Hematopoietic multipotent progenitor cell (in vitro differentiated cells): ENCODE measurements around the gene SND1. TPM values are rescaled to one million over a fixed set of nuclear protein-coding genes. Genes with fewer than 3 reads are reported as not detected.
A peak's percentile ranks its signal among the peaks of the same experiment; 100 is the strongest.

ENCODE experiments used
- DNase-seq, 3 donors: peaks; one replicate each; pipeline ENCODE4 v3.0.0-alpha.2; 2011 to 2015; ENCODE audit warnings: low read depth in 2 of 3, low spot score in 2 of 3
- total RNA-seq: library from RNA; depleted of rRNA; stranded (reverse); fragments of >200 nt; gene quantifications from one replicate; pipeline ENCODE4 v1.2.3, GENCODE V29; 2012

SND1 gene
- total RNA-seq, 1 donor = 165 TPM

- no peak for DNase-seq
Measured at GRCh38 chr7:127718340-127718679, 66.3 kb downstream of the SND1 start.

DNA sequence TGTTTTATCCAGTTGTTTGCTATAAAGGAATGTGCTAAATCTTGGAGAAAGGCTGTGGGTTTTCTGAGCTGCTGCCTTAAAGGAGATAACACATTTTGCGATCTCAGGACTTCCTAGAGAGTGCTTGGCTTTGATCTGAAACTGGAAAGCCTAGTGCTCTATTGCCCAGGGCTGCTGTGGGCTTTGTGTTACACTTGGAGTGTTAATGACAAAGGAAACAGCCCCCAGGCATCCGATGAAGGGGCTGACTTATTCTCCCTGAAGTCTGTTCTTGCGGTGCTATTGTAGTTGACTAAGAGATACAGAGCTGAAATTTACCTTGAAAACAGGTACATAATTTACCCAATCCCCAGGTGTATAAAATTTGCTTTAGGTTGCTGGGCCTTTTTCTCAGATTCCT, 74.5 kb downstream of the SND1 start:
- no peak for DNase-seq

- DNase-seq = no peak
Measured at GRCh38 chr7:127730658-127731276, 78.8 kb downstream of the SND1 start.

GRCh38 chr7:127731431-127732080, 79.6 kb downstream of the SND1 start:
- no peak for DNase-seq

- no peak for DNase-seq
Measured at GRCh38 chr7:127732306-127732705, 80.3 kb downstream of the SND1 start.

GRCh38 chr7:127733986-127734385, 82.0 kb downstream of the SND1 start:
- DNase-seq = no peak

DNA sequence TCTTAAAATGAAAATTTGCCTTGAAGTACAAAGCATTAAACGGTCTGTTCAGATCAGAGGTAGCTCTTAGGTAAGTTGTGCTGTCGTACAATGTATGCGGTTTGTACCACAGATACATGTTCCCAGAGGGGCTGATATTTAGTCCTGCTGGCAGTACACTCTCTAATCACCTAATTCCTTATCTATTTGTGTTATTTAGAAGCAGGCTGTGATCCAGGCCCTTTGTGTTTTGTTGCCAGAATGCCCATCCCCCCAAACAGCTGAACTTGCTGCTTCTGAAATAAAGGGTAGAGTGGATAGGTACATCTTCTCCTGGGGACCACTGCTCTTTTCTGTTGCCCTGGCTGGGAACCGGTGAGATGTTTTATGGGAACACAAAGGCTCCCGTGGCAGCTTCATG, 84.5 kb downstream of the SND1 start:
- DNase-seq = no peak

DNA sequence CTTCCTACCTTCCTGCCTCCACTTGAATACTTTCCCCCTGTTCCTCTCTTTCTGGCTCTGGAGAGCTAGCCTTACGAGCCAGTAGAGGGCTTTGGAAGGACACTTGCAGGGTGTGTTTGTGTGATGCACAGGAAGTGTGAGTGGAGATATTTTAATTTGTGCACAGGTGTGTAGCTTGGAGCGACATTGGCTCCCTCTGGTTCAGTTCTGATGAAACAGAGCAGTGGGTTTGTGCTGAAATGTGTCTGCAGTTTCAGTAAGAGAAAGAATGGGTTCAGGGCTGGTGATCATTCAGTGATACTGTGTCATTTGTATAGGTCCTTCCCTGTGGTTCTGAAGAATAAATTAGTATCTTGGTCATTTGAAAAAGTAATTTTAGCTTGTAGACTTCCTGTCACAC, 86.9 kb downstream of the SND1 start:
- DNase-seq = no peak

- no peak for DNase-seq
Measured at GRCh38 chr7:127741764-127742375, 89.9 kb downstream of the SND1 start.

GRCh38 chr7:127745445-127745844, 93.5 kb downstream of the SND1 start:
- no peak for DNase-seq

- DNase-seq = no peak
Measured at GRCh38 chr7:127751062-127751461, 99.1 kb downstream of the SND1 start.

DNA sequence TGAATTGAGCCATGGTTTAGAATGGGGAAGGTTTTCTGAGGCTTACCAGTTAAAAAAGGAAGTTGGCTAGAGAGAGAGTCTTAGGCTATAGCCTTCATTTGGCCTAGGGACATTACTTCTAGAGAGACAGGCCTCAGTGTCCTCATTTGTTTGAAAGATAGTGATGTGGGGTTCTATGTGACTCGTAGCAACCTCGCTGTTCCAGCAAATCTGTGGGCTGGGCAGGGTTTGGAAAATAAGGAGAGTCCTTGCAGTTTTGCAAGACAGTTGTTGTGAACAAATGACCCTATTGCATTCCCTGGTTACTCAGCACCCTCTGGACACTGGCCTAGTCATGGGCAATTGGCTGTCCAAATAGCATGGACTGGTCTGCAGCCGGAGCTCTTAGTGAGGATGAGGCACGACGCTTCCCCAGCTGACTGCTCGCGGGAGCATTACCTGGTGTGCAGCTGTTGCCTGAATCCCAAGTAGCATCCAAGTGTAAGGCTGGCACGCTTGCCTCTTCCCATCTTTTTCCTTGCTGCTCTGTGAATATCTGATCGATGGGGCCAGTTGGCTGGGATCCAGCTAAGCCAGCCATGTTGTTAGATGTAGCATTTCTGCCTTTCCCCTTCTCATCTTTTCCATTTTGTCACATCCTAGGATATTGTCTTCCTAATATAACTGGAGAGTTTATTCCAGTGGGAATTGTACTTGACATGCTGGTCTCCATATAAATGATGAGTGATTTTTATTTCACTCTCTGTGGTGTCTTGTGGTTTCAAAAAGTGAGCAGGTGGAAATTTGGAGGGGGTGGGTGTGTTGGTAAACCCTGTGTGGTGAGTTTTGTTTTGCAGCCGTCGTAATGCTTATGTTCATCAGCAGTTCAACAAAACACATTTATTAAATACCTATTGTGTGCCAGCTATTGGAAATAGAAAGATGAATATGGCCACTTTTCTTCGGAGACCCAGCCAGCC, 99.8 kb downstream of the SND1 start:
- peak in 1 of 3 donors; percentile 15 for DNase-seq

DNA sequence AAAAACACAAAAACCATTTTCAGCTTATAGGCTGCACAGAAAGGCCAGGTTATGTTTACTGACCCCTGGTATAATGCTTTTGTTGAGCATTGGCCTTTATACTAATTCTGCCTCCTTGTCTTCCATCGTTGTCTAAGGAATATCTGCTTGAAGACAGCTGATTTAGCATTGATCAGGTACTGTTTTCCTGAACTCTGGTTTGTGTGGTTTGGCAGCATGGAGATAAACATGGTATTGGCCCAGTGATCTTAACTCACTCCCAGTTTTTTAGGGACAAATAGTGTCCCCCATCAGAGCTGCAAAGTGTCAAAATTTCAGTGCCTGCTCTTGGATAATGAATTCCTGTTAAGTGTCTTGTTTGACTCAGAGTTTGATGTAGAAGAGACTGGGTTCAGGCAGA, 100.8 kb downstream of the SND1 start:
- no peak for DNase-seq

DNA sequence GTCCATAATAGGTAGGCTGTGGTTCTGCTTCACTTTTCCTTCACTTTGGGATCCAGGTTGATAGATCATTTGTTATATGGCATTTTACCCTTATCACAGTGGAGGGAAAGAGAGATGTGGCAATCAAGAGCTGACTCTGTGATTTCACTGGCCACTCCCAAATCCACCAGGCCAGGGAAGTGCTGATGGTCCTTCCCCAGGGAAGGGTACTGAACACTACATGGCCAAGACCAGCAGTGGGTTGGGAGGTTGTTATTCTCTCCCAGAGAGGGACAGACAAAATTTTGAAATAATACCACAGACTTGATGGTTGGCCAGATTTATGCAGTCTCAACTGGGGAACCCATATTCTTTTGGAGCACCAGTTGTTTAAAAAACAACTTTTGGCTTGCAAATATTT, 102.5 kb downstream of the SND1 start:
- no peak for DNase-seq

- DNase-seq = no peak
Measured at GRCh38 chr7:127755521-127755920, 103.5 kb downstream of the SND1 start.

- no peak for DNase-seq
Measured at GRCh38 chr7:127755965-127756364, 104.0 kb downstream of the SND1 start.

- DNase-seq = no peak
Measured at GRCh38 chr7:127758105-127758504, 106.1 kb downstream of the SND1 start.

- no peak for DNase-seq
Measured at GRCh38 chr7:127758845-127759244, 106.9 kb downstream of the SND1 start.

DNA sequence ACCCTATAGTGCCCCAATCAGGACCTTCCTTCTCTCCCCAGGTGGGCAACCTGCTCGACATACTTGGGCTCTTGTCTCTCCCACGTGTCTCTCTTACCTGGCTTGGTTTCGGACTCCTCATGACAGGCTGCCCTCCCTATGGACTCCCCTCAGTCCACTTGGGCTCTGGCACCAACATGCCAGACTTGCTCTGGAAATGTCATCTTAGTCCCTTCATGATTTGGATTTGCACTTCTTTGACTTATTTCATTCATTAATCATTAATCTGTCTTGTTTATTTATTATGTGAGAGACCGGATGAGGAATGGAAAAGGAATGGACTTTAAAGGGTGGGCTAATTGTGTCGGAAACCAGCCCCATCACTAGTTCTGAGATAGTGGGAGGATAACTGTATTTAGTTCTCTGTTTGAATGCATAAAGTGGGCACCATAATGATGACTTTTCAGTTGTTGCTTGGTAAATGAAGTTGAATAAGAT, 108.0 kb downstream of the SND1 start:
- no peak for DNase-seq

- DNase-seq = no peak
Measured at GRCh38 chr7:127760436-127761031, 108.5 kb downstream of the SND1 start.

GRCh38 chr7:127761196-127761595, 109.2 kb downstream of the SND1 start:
- no peak for DNase-seq
